NCI-H1417 treated with DMSO at 0.1 percent for 48 hours (cell line): ENCODE results near the gene DOK1.
"Not testable (repeated sequence)": the region's sequence is repeated elsewhere in the genome, so short reads cannot be mapped to it uniquely, and the experiment has no call there.

Experiments used
- DNase-seq: peaks from one replicate; lab custom pipeline; 2025; lab: John Stamatoyannopoulos, UW

The DOK1 gene

DNA sequence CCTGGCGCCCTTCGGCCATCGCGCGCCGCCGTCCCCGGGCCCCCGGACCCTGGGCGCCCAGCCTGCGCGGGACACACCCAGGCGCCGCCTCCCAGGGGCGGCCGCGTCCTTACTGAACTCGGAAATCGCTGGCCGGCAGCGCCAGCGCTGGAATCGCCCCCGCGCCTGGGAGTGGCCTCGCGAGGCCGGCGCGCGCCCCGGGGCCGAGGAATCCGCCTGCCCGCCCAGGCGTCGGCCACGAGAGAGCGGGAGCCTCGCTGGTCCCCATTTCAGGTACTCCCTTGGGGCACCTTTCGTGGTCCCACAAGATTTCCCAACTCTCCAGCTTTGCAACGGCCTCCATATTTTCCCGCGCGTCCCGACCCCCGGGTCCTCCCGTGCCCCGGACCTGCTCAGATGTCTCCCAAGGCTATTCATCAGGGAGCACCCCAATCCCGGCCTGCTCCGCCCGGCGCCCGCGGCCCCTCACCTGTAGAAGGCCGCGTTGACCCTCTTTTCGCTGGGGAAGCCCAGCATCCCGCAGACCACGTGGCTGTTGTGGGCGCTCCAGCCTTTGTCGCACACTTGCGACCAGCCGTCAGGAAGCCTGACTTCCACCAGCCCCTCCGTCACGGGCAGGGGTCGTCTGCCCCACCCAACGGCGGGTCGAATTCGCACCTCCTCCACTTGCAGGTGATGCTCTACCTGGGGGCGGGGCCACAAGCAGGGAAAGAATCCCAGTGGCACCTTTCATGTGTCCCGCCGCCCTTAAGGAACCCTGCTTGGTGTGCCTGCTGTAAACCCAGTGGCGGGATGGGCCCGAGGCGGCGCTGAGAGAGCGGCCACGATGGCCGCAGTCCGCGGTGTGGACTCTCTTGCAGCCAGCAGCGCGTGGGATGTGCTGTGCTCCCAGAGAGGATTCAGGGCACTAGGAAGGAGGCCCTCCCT, 5.4 kb upstream of the DOK1 start:
- no peak for DNase-seq

DNA sequence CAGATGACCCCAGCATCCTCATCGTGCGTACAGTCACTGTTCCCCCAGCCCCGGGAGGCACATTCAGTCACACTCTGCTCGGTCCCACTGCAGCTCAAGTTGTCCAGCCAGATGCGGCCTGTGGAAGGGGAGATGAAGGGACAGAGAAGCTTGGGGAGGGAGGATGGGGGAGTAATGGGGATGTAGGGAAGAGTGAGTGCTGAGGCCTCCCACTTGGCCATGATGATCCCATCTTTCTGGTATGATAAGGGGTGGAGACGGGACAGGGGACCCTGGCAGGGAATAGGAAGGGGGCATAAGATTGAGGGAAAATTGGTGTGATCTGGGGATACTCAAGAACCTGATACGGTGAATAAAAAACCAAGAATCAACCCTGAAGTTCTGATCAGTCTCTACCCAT, 4.3 kb upstream of the DOK1 start:
- DNase-seq, result no peak

DNA sequence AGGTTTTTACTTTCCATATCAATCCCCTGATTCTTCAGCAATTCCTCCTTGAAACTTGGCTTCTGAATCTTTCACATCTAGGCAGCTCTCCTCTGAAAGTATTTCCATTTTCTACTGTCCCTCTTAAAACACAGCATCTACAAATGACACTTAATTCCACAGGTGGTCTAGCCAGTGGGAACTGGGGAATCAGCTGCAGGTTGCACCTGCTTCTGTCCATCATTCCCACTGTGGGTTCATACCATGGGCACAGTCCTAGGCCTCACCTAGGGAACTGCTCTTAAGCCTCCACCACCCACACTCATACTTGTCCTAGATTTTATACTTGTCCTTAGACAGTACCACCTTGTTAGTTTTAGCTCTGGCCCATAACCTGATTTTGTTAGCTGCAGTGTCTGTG, 3.0 kb upstream of the DOK1 start:
- DNase-seq, result no peak

DNA sequence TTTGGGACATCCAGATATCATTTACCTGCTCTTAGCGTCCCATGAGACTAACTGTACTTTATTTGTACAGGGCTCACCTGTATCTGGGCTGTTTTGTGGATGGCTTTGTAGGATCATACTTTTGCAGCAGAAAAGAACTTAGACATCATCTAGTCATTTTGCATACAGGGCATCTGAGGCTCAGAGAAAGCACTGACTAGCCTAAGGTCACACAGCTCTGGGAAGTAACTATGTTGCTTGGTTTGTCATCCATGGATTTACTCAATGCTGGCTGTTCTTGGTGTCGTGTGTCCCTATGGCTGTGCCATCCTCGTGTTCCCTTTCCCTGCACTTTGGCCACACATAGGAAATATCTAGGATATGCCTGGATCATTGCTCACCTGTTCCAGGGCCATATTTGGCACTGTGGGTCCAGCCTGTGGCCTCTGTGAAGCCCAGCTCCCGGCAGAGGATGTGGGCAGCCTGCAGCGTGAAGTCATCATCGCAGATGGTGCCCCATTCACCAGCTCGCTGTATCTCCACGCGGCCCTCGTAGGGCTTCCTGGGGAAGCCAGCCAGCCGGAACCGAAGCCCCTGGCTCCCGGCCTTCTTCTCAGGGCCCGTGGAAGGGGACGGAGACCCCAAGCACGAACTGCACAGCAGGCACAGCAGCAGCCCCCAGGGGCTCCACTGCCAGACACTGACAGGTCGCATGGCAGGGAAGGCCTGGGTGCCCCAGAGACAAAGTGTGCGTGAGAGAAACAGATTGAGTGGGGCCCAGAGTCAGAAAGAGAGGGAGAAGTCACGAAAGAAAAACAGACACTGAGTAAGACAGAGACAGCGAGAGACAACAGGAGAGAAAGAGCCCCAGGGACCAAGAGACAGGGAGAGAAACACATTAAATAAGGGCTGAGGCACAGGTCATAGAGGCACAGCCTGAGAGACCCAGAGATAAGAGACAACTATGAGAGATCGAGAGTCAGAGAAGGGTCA, 2.3 kb upstream of the DOK1 start:
- DNase-seq, result no peak

DNA sequence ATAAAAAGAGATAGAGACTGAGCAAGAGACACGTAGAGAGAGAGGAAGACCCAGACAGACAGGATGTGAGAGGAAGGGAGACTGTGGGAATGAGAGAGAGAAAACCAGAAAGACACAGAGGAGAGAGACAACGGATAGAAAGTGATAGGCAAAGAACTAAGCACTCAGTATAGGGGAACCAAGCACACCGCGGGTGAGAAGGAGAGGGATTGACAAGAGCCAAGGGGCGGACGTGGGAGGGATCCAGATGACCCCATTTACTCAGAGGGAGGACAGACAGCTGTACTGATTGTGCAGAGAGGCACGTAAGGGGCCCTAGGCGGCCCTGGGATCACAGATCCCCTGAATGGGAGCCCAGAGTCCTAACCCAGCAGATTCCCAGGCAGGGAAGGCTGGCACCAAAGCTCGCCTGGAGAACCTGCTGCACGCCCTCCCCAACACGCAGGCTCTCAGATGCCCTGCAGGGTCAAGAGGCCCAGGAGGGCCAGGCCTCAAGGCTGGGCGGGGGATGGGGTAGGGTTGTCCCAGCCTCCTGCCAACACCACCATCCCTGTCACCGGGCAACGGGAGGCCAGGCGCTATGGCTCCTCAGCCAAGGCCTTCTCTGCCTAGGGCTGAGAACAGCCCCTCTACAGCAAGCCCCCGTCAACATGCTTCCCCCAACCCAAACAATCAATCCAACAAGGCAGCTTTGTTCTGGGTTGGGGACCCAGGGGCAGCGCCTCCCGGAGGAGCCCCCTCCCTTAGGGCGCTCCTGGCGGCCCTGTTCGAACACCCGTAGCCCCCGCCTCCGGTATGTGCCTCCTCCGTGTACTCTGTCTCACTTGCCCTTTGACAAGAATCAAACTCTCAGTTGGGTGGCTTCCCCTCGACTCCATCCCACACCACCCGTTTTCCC, 1.4 kb upstream of the DOK1 start:
- DNase-seq, result no peak

DNA sequence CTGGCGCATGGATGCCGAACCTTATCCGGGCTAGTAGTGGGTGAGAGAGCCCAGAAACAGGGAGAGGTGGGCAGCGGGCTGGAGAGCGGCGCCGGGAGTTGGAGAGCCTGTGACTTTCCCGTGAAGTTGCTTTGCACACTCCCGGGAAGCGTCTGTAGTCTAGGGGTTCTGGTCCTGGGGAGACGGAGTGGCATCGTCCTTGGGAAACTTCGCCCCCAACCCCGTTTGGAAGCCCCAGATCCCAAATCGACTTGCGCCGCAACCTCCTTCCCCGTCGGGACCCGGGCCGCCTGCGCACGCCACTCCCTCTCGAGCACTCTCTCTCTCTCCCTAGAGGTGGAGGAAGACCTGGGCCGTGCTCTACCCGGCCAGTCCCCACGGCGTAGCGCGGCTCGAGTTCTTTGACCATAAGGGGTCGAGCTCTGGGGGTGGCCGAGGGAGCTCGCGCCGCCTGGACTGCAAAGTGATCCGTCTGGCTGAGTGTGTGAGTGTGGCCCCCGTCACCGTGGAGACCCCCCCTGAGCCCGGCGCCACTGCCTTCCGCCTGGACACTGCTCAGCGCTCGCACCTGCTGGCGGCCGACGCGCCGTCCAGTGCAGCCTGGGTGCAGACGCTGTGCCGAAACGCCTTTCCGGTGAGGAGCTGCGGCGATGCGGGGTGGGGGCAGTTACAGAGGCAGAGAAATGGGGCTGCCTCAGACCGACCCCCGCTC, 456 bp downstream of the DOK1 start:
- no peak for DNase-seq

DNA sequence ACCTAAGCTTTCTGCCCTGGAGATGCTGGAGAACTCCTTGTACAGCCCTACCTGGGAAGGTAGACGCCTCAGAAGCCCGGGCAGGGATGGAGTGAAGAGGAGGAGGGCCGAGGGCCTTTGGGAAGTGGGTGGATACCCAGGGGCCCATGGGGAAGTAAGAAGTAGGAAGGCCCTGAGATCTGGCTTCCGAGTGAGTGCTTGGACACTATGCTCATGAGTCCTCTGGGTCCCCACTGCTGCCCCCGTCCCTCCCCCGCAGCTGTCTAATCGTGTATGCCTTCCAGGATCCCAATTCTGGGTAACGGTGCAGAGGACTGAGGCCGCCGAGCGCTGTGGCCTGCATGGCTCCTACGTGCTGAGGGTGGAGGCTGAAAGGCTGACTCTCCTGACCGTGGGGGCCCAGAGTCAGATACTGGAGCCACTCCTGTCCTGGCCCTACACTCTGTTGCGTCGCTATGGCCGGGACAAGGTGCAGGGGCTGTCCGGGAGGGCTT, 1.1 kb downstream of the DOK1 start:
- DNase-seq, result no peak

DNA sequence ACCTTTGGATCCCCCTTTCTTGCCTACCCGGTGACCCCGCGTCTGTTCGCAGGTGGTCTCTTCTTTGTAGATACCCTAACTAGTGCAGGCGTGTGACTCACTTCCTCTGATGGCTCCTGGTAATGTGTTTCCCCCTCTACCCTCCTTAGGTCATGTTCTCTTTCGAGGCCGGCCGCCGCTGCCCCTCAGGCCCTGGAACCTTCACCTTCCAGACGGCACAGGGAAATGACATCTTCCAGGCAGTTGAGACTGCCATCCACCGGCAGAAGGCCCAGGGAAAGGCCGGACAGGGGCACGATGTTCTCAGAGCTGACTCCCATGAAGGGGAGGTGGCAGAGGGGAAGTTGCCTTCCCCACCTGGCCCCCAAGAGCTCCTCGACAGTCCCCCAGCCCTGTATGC, 1.6 kb downstream of the DOK1 start:
- DNase-seq, result no peak

DNA sequence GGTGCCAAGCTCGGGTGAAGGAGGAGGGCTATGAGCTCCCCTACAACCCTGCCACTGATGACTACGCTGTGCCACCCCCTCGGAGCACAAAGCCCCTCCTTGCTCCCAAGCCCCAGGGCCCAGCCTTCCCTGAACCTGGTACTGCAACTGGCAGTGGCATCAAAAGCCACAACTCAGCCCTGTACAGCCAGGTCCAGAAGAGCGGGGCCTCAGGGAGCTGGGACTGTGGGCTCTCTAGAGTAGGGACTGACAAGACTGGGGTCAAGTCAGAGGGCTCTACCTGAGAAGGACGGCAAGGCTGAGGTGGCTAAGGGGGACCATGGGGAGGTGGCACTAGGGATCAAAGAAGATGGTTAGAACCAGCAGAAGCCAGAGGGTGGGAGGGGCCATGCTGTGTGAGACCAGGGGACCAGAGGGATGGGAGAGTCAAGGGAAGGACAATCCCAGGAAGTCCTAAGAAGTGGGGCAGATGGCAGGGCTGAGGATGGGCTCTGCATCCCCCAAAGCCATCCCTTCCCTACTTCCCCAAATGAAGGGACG, 2.4 kb downstream of the DOK1 start:
- no peak for DNase-seq

DNA sequence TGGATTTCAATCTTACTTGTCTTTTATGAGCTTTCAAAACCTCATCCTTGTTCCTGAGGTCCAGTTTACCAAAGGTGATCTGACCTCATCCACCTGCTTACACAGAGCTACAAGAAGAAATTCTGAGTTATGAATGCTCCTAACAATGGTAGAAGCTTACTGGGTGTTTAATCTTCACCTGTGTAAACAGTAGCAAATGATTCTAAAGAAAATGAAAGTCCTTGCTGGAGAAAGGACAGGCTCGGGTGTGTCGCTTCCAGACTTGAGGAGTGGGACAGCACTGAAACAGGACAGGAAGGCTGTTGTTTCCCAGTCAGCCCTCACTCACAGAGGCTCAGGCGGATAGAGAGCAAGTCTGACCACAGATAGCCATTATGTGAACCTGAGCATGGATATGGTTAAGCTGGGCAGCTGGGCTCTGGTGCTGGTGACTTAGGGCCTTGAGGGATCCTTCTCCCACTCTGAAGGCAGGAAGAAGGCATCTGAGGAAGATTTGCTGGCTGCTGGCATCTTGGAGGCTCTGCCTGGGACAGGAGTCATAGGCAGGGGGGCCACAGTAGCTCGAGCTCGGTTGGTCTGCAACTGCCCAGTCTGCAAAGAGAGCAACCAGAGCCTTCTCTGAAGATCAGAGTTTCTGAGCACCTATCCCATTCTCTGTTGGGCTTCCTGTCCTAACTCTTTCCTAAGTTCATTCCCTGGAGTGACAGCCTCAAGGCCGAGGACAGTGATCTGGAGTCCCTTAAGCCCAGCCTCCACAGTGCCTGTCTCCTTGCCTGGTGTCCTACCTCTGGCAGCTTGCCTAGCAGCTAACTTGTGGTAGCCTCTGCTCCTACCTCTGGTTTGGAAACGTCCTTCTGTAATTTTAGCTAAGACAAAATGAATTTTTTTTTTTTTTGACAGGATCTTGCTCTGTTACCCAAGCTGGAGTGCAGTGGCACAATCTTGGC, 4.0 kb downstream of the DOK1 start:
- DNase-seq, result no peak

DNA sequence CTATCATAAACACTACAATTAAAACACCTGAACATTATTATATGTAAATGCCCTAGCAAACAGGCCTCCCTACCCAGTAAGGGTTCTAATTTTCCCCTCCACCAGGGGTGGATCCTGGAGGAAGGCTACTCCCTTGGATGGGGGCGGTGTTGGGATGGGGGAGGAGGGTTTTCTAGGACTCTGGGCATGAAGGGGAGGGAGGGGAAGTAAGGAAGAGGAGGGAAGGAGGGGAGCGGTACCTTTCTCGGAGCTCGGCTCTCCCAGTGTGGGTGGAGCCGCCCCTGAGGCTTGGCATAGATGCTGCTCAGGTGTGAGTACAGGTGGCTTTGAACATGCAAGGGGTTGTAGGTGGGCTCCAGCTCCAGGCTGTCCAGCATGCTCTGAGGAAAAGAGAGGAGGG, 5.4 kb downstream of the DOK1 start:
- no peak for DNase-seq

DNA sequence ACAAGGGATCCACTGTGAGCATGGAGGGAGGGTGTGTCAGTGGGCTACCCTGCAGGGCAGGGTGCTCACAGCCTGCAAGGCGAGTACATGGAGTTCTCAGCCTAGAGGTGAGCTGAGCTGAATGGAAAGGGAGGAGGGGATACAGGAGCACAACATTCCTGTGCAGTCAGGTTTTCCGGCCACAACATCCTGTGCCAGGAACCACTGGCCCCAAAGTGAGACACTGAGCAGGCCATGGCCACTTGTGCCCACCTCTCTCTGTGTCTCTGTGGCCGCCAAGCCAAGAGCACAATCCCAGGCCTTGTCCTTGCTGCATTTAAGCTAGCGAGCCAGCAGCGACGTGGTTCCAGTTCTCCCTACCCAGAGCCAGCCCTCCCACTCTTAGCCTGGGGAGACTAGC, 6.1 kb downstream of the DOK1 start:
- DNase-seq, result no peak

DNA sequence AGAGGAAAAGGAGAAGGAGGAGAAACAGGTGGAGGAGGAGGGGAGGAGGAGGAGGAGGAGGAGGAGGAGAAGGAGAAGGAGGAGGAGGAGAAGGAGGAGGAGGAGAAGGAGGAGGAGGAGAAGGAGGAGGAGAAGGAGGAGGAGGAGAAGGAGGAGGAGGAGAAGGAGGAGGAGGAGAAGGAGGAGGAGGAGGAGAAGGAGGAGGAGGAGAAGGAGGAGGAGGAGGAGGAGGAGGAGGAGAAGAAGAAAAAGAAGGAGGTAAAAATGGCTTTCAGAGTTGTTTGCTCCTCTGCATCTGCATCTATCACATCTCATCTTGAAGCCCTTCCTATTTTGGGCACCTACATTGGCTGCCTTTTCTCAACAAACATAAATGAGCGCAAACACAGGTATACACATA, 6.5 kb downstream of the DOK1 start:
- not testable (repeated sequence) for DNase-seq

DNA sequence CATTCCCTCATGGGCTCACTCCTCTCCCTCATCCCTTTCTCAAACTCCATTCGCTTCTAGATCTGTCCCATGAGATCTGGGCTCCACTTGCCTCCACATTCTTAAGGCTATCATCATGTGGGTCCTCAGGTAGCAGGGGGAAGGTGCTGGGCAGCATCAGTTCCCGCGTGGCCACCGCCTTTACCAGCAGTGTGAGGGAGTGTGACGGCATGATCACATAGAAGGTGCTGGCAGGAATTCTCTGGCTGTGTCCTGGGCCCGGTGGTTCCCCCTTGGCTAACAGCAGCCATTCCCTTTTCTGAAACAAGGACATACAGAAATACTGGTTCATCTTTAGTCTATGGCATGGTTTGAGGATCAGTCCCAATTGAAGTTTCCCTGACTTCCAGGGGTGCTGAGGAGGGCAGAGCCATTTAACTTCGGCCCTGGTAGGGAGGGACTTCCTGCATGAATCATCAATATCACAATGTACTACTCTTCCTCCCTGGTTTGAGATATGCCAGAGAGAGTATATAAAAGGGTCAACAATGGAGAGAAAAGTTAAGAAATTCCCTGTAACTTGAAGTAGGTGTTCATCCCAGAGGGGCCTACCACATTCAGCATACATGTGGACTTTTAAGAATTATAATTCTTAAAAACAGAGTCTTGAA, 7.7 kb downstream of the DOK1 start:
- no peak for DNase-seq

DNA sequence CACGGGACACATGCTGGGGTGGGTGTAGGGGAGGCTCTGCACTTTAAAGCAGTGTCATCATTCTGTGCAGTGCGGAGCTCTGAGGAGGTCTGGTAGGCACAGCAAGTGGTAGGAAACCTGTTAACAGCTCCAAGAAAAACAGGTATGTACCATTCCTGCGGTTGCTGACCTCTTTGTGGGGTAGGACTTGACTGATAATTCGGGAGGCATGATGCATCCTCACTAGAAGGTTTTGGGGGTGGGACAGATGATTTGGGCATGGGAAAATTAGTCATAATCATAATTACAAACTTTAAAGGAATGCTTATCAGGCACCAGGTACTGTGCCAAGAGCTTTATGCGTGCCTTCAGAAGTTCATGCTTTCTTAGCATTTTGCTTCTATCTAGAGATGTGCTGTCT, 9.7 kb downstream of the DOK1 start:
- no peak for DNase-seq

DNA sequence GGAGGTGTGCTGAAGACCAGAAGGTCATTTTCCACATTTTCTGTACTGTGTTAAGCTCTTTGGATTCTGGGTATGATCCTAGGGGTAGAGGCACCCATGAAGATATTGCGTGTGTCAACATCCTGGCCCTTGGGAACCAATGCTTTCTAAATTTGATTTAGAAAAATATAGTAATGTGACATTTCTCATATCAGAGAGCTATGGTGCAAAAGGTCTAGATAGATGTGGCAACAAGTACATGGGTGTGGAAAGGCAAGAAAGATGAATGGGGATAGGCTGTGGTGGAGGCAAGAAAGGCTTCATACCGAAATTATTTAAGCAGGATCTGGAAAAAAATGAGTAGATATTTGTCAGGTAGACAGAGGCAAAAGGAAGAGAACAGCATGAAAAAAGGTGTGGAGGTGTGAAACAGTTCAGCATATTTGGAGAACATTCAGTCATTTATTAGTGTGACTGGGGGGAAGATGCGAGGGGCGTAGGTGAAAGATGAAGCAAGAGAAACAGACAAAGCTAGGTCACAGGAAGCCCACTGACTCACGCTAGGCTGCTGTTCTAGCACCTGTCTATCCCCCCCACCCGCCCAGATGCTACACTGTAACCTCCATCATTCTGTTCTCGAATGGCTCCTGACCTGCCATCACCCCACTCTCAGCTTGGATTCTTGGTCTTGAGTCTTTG, 11.7 kb downstream of the DOK1 start:
- DNase-seq, result no peak

DNA sequence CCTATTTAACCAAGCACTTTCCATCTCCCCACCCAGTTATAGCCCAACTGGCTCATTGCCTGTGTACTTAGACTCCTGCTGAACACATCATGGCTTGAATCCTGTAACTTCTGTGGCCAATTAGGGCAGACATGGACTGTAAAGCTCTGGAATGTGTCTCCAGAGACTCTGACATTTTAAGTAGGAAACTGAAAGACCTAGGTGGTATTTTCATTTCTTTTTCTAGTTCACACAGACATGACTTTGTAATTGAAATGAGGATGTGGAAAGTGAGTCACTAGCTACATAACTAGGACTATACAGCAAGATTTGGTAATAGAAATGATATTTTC, 12.2 kb downstream of the DOK1 start:
- no peak for DNase-seq

DNA sequence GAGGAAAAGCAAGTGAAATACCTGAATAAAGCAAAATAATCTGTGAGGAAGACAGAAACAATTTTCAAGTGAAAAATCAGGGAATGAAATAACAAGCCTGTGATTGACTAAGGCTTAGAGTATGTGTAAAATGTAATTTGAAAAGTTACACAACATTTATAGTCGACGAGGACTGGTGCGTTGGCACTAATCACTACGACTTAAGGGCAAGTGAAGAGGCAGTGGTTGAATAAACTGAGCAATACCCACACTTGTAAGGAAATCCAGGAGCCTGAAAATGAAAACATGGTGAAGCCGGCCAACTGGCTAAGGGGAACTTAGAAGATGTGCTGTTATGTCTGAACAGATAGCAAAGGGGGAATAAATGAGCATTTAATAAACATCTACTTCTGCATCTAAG, 13.4 kb downstream of the DOK1 start:
- DNase-seq, result no peak

DNA sequence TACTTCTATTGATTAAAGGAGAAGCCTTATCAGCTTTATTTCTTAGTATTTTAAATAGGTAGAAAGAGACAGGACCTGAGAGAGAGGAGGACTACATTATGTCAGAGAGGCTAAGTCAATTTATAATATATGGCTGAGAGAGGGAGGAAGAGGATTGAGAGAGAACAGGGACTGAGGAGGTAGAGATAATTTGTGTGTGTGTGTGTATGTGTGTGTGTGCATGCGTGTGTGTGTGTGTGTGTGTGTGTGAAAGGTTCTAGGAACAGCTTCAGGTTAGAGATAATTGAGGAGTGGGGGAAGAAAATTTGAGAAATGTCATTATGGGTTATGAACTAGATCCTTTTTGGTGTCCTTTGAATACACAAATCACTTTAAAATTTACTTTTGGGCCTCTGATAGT, 15.2 kb downstream of the DOK1 start:
- no peak for DNase-seq
